DMS79 (cell line): ENCODE measurements around the gene AGXT2.

Source experiments
- DNase-seq: peaks from one replicate; lab custom pipeline; 2025; lab: John Stamatoyannopoulos, UW

Gene AGXT2

DNA sequence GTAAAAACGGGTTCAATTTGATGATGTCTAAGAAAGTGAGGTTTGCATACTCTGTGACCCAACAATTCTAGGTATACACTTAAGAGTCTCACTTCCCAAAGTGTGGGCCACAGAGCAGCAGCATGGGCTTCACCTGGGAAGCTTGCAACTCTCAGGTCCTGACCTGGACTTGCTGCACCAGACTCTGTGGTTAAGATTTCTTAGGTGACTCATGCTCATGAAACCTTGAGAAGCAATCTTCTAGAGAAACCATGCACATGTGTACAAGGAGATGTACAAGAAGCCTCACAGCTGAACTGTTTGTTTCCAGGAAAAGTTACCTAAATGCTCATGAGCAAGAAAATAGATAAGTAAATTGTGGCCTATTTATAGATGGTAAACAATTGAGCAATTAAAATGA, 88.4 kb downstream of the AGXT2 start:
- no peak for DNase-seq

DNA sequence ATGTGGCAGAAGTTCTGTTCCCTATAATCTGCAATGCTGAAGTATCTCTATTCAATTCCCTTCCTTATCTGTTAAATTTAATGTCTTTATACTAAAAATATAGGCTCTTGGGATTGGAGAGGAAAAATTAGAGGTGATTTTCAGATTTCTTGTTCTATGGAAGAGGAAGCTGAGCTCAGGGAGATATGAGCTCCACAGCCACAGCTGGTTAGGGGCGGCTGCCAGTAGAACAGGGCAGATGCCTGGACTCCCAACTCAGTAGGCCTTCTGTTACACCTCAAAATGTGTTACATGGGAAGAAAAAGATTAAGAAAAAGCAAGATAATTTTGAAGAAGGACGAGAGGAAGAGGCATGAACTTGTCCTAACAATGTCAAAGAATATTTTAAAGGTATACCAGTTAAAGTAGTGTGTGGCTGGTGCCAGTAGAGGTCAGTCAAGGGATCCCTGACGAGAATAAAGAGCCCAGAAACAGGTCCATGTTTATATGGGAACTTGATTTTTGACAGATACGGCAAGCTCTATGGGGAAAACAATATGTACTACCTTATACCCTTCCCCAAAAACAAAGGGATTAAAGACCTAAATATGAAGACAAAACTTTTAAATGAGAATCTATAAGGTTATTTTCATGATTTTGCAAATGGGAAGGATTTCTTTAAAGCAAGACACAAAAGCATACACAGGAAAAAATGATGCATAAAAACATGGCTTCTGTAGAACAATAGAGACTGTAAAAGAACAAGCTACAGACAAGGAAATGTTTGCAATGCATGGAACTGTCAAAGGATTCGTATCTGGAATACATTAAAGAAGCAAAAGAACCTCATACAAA, 89.7 kb downstream of the AGXT2 start:
- DNase-seq: no peak

DNA sequence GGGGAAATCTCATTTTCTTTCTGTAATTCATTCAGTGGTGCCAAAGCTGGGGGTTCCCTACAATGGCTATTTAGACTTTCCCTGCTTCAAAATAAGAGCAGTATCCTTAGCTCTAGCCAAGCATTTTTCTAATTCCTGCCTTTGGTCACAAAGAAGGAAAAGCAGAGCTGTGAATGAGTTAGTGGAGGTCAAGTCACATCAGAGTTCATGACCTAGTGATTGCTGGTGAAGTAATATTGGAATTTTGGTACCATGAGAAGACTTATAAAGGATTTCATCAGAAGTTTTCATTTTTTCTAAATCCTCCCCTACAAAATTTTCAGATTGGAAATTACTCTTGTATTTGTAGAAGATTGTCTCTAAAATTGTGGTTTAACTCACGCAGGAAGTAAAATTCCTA, 90.4 kb downstream of the AGXT2 start:
- no peak for DNase-seq
